Measurements from ENCODE around the gene ADGRG6. TPM values are rescaled to one million over a fixed set of nuclear protein-coding genes. Genes with fewer than 3 reads are reported as not detected.
A peak's percentile ranks its signal among the peaks of the same experiment; 100 is the strongest.

ADGRG6 gene
- polyA plus RNA-seq, 1 of the 3 experiments (the other 2 are of a cell fraction), result 61.5 TPM

DNA sequence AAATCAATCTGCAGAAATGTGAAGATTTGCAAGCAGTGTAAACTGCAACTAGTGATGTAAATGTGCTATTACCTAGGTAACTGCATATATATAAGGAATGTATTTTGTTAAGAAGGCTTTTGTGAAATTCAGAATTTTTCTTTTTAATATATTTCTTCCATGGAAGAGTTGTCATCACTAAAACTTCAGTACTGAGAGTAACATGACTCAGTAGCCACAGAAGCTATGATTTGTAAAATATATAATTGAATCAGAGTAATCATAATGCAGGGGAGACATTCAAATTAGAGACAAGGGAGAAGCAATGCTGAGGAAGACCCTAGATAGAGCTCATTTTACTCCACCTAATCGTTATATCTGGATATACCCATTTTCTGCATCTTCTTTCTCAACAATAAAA lies 141.7 kb downstream of the ADGRG6 start:
- CTCF ChIA-PET, result interaction anchor here (1.2 kb wide), 1 partner anchor 18 kb away, joined by 4 read pairs; no protein-coding TSS in a partner anchor
- Histone ChIP-seq H2AFZ (ENCODE audit: low read depth) (no peak overlapping the region), H3K4me2 (no peak overlapping the region), H3K27me3 (ENCODE audit: insufficient read depth) (no peaks in the 10 kb centered on the region), H3K9me2 (no peaks in the 10 kb centered on the region), H3K4me1 (ENCODE audit: control insufficient read depth in 1 of 2, insufficient read depth in 2 of 2, low read depth in 1 of 2, low read length in 1 of 2) (peaks cover 3 to 19% of the 10 kb centered on the region in 2 experiments; a peak in 3 of 4 replicates), H3K4me3 (ENCODE audit: low read depth in 2 of 2, low read length in 1 of 2) (no peak overlapping the region), H3K9ac (no peak overlapping the region), H3K79me2 (ENCODE audit: insufficient read depth) (no peaks in the 10 kb centered on the region), H3F3A (replicated peaks; ENCODE audit: insufficient read depth) (peaks cover 22% of the 10 kb centered on the region), H3K27ac (ENCODE audit: low read depth in 2 of 2, low read length in 1 of 2) (peak overlapping the region in 1 of 2 experiments; percentile 82; a peak in 2 of 4 replicates), H3K9me3 (no peaks in the 10 kb centered on the region), H3K36me3 (replicated peaks in 1 of 2; ENCODE audit: control insufficient read depth in 1 of 2, insufficient read depth in 2 of 2, low read length in 1 of 2) (peaks cover 61 to 80% of the 10 kb centered on the region in 2 experiments), H4K20me1 (ENCODE audit: insufficient read depth) (no peaks in the 10 kb centered on the region)
- DNase-seq, result no peak
- TF ChIP-seq RAD21 (IDR thresholded peaks at IDR 0.05; ENCODE audit: low read length) (no peak), TCF12 (IDR thresholded peaks at IDR 0.05) (no peak), FOXM1 (IDR thresholded peaks at IDR 0.05; ENCODE audit: low read depth) (no peak), NFIC (IDR thresholded peaks at IDR 0.05; ENCODE audit: borderline replicate concordance) (no peak), RCOR1 (IDR thresholded peaks at IDR 0.05; ENCODE audit: low read length) (no peak), FOSL2 (IDR thresholded peaks at IDR 0.05; ENCODE audit: borderline replicate concordance, low read depth) (0 out of 2 replicates have a peak, but pooled peaks have one; percentile 13), MXI1 (IDR thresholded peaks at IDR 0.05; ENCODE audit: low read depth, low read length) (no peak), EZH2phosphoT487 (IDR thresholded peaks at IDR 0.05; ENCODE audit: borderline replicate concordance, low read depth) (no peak)
- TF ChIP-seq, protein P1, sequence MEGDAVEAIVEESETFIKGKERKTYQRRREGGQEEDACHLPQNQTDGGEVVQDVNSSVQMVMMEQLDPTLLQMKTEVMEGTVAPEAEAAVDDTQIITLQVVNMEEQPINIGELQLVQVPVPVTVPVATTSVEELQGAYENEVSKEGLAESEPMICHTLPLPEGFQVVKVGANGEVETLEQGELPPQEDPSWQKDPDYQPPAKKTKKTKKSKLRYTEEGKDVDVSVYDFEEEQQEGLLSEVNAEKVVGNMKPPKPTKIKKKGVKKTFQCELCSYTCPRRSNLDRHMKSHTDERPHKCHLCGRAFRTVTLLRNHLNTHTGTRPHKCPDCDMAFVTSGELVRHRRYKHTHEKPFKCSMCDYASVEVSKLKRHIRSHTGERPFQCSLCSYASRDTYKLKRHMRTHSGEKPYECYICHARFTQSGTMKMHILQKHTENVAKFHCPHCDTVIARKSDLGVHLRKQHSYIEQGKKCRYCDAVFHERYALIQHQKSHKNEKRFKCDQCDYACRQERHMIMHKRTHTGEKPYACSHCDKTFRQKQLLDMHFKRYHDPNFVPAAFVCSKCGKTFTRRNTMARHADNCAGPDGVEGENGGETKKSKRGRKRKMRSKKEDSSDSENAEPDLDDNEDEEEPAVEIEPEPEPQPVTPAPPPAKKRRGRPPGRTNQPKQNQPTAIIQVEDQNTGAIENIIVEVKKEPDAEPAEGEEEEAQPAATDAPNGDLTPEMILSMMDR (IDR thresholded peaks at IDR 0.05), result no peak
- TF ChIP-seq, protein P2, sequence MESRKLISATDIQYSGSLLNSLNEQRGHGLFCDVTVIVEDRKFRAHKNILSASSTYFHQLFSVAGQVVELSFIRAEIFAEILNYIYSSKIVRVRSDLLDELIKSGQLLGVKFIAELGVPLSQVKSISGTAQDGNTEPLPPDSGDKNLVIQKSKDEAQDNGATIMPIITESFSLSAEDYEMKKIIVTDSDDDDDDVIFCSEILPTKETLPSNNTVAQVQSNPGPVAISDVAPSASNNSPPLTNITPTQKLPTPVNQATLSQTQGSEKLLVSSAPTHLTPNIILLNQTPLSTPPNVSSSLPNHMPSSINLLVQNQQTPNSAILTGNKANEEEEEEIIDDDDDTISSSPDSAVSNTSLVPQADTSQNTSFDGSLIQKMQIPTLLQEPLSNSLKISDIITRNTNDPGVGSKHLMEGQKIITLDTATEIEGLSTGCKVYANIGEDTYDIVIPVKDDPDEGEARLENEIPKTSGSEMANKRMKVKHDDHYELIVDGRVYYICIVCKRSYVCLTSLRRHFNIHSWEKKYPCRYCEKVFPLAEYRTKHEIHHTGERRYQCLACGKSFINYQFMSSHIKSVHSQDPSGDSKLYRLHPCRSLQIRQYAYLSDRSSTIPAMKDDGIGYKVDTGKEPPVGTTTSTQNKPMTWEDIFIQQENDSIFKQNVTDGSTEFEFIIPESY (IDR thresholded peaks at IDR 0.05; ENCODE audit: borderline replicate concordance, low read depth), result no peak
- TF ChIP-seq, protein P3, sequence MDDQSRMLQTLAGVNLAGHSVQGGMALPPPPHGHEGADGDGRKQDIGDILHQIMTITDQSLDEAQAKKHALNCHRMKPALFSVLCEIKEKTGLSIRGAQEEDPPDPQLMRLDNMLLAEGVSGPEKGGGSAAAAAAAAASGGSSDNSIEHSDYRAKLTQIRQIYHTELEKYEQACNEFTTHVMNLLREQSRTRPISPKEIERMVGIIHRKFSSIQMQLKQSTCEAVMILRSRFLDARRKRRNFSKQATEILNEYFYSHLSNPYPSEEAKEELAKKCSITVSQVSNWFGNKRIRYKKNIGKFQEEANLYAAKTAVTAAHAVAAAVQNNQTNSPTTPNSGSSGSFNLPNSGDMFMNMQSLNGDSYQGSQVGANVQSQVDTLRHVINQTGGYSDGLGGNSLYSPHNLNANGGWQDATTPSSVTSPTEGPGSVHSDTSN (IDR thresholded peaks at IDR 0.05), result peak; percentile 21; the same call in 1 of the 2 replicates
- TF ChIP-seq, protein P4, sequence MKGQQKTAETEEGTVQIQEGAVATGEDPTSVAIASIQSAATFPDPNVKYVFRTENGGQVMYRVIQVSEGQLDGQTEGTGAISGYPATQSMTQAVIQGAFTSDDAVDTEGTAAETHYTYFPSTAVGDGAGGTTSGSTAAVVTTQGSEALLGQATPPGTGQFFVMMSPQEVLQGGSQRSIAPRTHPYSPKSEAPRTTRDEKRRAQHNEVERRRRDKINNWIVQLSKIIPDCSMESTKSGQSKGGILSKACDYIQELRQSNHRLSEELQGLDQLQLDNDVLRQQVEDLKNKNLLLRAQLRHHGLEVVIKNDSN (IDR thresholded peaks at IDR 0.05; ENCODE audit: borderline replicate concordance, low read depth), result no peak
- TF ChIP-seq, protein P5, sequence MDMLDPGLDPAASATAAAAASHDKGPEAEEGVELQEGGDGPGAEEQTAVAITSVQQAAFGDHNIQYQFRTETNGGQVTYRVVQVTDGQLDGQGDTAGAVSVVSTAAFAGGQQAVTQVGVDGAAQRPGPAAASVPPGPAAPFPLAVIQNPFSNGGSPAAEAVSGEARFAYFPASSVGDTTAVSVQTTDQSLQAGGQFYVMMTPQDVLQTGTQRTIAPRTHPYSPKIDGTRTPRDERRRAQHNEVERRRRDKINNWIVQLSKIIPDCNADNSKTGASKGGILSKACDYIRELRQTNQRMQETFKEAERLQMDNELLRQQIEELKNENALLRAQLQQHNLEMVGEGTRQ (IDR thresholded peaks at IDR 0.05; ENCODE audit: borderline replicate concordance, low read depth, low read length), result no peak
- WGBS (ENCODE audit: low lambda C conversion rate), result 7% methylated on average over 1 of the region's 1 CpG
- POLR2A ChIA-PET, result no interaction called here
